HepG2 (cell line): ENCODE results near the gene PGAP3. TPM values are rescaled to one million over a fixed set of nuclear protein-coding genes. Genes with fewer than 3 reads are reported as not detected.

Source experiments
- ARID3A ChIP-seq: IDR thresholded peaks from 2 replicates; pipeline ENCODE4 v1.6.1; 2012; ENCODE audit warnings: low read depth, low read length, improper control_type of control experiment
- CTCF ChIP-seq: sonication (generic); formaldehyde crosslinking; IDR thresholded peaks from 2 replicates; pipeline ENCODE4 v1.5.0; 2020; ENCODE audit warnings: mild to moderate bottlenecking, missing genetic modification reagents, moderate library complexity
- ELF3 ChIP-seq: IDR thresholded peaks from 2 replicates; pipeline ENCODE4 v1.6.1; 2016; ENCODE audit warnings: missing genetic modification reagents, missing compliant biosample characterization
- MTF1 ChIP-seq: sonication (generic); formaldehyde crosslinking; IDR thresholded peaks from 2 replicates; pipeline ENCODE4 v1.5.0; 2020; ENCODE audit warnings: missing genetic modification reagents
- POLR2G ChIP-seq: fragments of 200-400 bp; formaldehyde crosslinking; IDR thresholded peaks from 2 replicates; pipeline ENCODE4 v1.6.1; 2018; ENCODE audit warnings: mild to moderate bottlenecking, low read depth, low read length, moderate library complexity
- RFX5 ChIP-seq: IDR thresholded peaks from 2 replicates; pipeline ENCODE4 v1.6.1; 2011; ENCODE audit warnings: low read depth, low read length, improper control_type of control experiment
- SNAPC4 ChIP-seq: sonication (generic); formaldehyde crosslinking; IDR thresholded peaks from 2 replicates; pipeline ENCODE4 v1.4.0; 2020; ENCODE audit warnings: mild to moderate bottlenecking, missing genetic modification reagents
- SNRNP70 ChIP-seq: fragments of 200-400 bp; formaldehyde crosslinking; IDR thresholded peaks from 2 replicates; pipeline ENCODE4 v1.6.1; 2017; ENCODE audit warnings: mild to moderate bottlenecking, low read depth, low read length, moderate library complexity
- TEF ChIP-seq: sonication (generic); formaldehyde crosslinking; IDR thresholded peaks from 2 replicates; pipeline ENCODE4 v1.5.0; 2020; ENCODE audit warnings: missing genetic modification reagents
- TRIM24 ChIP-seq: sonication (generic); formaldehyde crosslinking; IDR thresholded peaks from 2 replicates; pipeline ENCODE4 v1.8.0; 2022; ENCODE audit warnings: mild to moderate bottlenecking, missing genetic modification reagents
- ZFYVE20 ChIP-seq: sonication (generic); formaldehyde crosslinking; IDR thresholded peaks from 2 replicates; pipeline ENCODE4 v1.8.0; 2023; ENCODE audit warnings: low read depth, mild to moderate bottlenecking, moderate library complexity, missing genetic modification reagents, borderline replicate concordance
- ZNF18 ChIP-seq: sonication (generic); formaldehyde crosslinking; IDR thresholded peaks from 2 replicates; pipeline ENCODE4 v1.8.0; 2022; ENCODE audit warnings: mild to moderate bottlenecking, missing genetic modification reagents; ENCODE audit not compliant: insufficient replicate concordance
- ZNF512B ChIP-seq: sonication (generic); formaldehyde crosslinking; IDR thresholded peaks from 2 replicates; pipeline ENCODE4 v1.5.1; 2020; ENCODE audit warnings: missing genetic modification reagents, mild to moderate bottlenecking, borderline replicate concordance
- ZNF841 ChIP-seq: sonication (generic); formaldehyde crosslinking; IDR thresholded peaks from 2 replicates; pipeline ENCODE4 v1.8.1; 2023; ENCODE audit warnings: missing genetic modification reagents, borderline replicate concordance
- polyA plus RNA-seq, 8 experiments: library from polyadenylated mRNA; depleted of rRNA in 3 of 8; stranded (reverse) in 7 of 8; unstranded in 1 of 8; fragments of >200 nt; fragmentation: Illumina TruSeq in 4 of 8; extraction: Trizol in 4 of 8; gene quantifications; 2 replicates each; pipeline versions ENCODE4 v1.2.1 to v1.2.3, GENCODE V29; 2011 to 2016; ENCODE audit warnings: low read depth in 4 of 8, missing spikeins in 1 of 8, mixed read lengths in 1 of 8; ENCODE audit not compliant: insufficient read depth in 1 of 8
- total RNA-seq, 5 experiments: library from RNA; depleted of rRNA; stranded (reverse); fragments of >200 nt; fragmentation: Illumina TruSeq; extraction: Trizol; gene quantifications; 2 replicates each; pipeline ENCODE4 v1.2.3, GENCODE V29; 2016; ENCODE audit warnings: low read depth in 1 of 5

PGAP3 gene
- total and polyA plus RNA-seq, 2 of the 13 experiments (the other 11 are each of a cell fraction or from before 2014, with no cell fraction given): 11.9 to 14.6 TPM

GRCh38 chr17:39653662-39654331 is 34.1 kb downstream of the PGAP3 start (continued):
- TF ChIP-seq CTCF (CRISPR knock-in tag) (peak; percentile 93), RFX5 (no peak), ZNF18 (CRISPR knock-in tag) (no peak), MTF1 (CRISPR knock-in tag) (no peak), ELF3 (CRISPR knock-in tag) (0 out of 2 replicates have a peak, but pooled peaks have one; percentile 23), ZNF841 (CRISPR knock-in tag) (no peak), POLR2G (no peak), ZNF512B (CRISPR knock-in tag) (no peak), SNAPC4 (CRISPR knock-in tag) (no peak), SNRNP70 (no peak), ARID3A (no peak), TEF (CRISPR knock-in tag) (no peak), TRIM24 (CRISPR knock-in tag) (no peak), ZFYVE20 (CRISPR knock-in tag) (no peak)
